ENCODE data around the gene CCDC92.

DNA sequence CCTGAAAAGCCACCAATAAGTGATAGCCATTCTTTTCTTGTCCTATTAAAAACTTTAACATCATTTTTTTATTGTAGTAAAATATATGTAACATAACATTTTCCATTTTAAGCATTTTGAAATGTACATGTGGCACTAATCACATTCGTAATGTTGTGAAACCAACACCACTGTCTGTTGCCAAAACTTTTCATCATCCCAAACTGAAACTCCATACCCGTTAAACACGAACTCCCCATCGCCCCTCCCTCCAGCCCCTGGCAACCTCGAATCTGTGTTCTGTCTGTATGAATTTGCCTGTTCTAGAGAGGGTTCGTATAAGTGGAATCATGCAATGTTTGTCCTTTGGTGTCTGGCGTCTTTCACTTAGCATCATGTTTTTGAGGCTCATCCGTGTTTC, 75.9 kb downstream of the CCDC92 start:
- TF ChIP-seq, protein P1, sequence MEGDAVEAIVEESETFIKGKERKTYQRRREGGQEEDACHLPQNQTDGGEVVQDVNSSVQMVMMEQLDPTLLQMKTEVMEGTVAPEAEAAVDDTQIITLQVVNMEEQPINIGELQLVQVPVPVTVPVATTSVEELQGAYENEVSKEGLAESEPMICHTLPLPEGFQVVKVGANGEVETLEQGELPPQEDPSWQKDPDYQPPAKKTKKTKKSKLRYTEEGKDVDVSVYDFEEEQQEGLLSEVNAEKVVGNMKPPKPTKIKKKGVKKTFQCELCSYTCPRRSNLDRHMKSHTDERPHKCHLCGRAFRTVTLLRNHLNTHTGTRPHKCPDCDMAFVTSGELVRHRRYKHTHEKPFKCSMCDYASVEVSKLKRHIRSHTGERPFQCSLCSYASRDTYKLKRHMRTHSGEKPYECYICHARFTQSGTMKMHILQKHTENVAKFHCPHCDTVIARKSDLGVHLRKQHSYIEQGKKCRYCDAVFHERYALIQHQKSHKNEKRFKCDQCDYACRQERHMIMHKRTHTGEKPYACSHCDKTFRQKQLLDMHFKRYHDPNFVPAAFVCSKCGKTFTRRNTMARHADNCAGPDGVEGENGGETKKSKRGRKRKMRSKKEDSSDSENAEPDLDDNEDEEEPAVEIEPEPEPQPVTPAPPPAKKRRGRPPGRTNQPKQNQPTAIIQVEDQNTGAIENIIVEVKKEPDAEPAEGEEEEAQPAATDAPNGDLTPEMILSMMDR (IDR thresholded peaks at IDR 0.05), result no peak
- no peak for TF ChIP-seq EZH2 (IDR thresholded peaks at IDR 0.05; ENCODE audit: borderline replicate concordance, insufficient read depth, low read depth, low read length, poor library complexity, severe bottlenecking)
